Dermis microvascular lymphatic vessel endothelial cell (primary cell): ENCODE data around the gene DIAPH2. TPM values are rescaled to one million over a fixed set of nuclear protein-coding genes. Genes with fewer than 3 reads are reported as not detected.

Experiments used
- DNase-seq, 2 donors: peaks; one replicate each; pipeline versions ENCODE4 v3.0.0 to v3.0.0-alpha.2; 2010; ENCODE audit warnings: low read depth in 2 of 2
- total RNA-seq: library from RNA; depleted of rRNA; stranded (reverse); fragments of >200 nt; gene quantifications from 2 replicates; pipeline ENCODE4 v1.2.1, GENCODE V29; 2014

DIAPH2 gene
- total RNA-seq, 1 donor from 2014 or later, result 17.8 TPM

- DNase-seq, result no peak
Measured at GRCh38 chrX:97159916-97160800, 475.5 kb downstream of the DIAPH2 start.

- no peak for DNase-seq
Measured at GRCh38 chrX:97167333-97167732, 482.7 kb downstream of the DIAPH2 start.

GRCh38 chrX:97168646-97169045 is 484.0 kb downstream of the DIAPH2 start:
- DNase-seq, result no peak

- no peak for DNase-seq
Measured at GRCh38 chrX:97175147-97175546, 490.5 kb downstream of the DIAPH2 start.

- DNase-seq, result no peak
Measured at GRCh38 chrX:97189668-97190067, 505.0 kb downstream of the DIAPH2 start.

- DNase-seq, result no peak
Measured at GRCh38 chrX:97199501-97199900, 514.9 kb downstream of the DIAPH2 start.

GRCh38 chrX:97200454-97200853 is 515.8 kb downstream of the DIAPH2 start:
- no peak for DNase-seq

GRCh38 chrX:97210501-97210900 is 525.9 kb downstream of the DIAPH2 start:
- no peak for DNase-seq

GRCh38 chrX:97211070-97211469 is 526.4 kb downstream of the DIAPH2 start:
- DNase-seq, result no peak

GRCh38 chrX:97215186-97215585 is 530.5 kb downstream of the DIAPH2 start:
- DNase-seq, result no peak

- DNase-seq, result no peak
Measured at GRCh38 chrX:97224148-97224547, 539.5 kb downstream of the DIAPH2 start.

- no peak for DNase-seq
Measured at GRCh38 chrX:97229318-97229717, 544.7 kb downstream of the DIAPH2 start.

GRCh38 chrX:97230948-97231347 is 546.3 kb downstream of the DIAPH2 start:
- no peak for DNase-seq

GRCh38 chrX:97234471-97235081 is 549.9 kb downstream of the DIAPH2 start:
- DNase-seq, result no peak

GRCh38 chrX:97238632-97239031 is 554.0 kb downstream of the DIAPH2 start:
- DNase-seq, result peak; percentile 1 to 72

GRCh38 chrX:97252111-97252510 is 567.5 kb downstream of the DIAPH2 start:
- no peak for DNase-seq

GRCh38 chrX:97260679-97261078 is 576.0 kb downstream of the DIAPH2 start:
- DNase-seq, result no peak

GRCh38 chrX:97266406-97267121 is 581.9 kb downstream of the DIAPH2 start:
- DNase-seq, result no peak

- DNase-seq, result peak in 1 of 2 donors; percentile 5
Measured at GRCh38 chrX:97267396-97268181, 582.9 kb downstream of the DIAPH2 start.

- no peak for DNase-seq
Measured at GRCh38 chrX:97268182-97268680, 583.6 kb downstream of the DIAPH2 start.

- no peak for DNase-seq
Measured at GRCh38 chrX:97284531-97284930, 599.9 kb downstream of the DIAPH2 start.
